GM12878 (cell line): ENCODE results near the gene RUNDC1. TPM values are rescaled to one million over a fixed set of nuclear protein-coding genes. Genes with fewer than 3 reads are reported as not detected.

Experiments used
- BCL3 ChIP-seq: IDR thresholded peaks from 2 replicates; pipeline ENCODE4 v1.6.1; 2011; ENCODE audit warnings: borderline replicate concordance, low read depth, mild to moderate bottlenecking, moderate library complexity, low read length; ENCODE audit not compliant: insufficient read depth, poor library complexity, severe bottlenecking
- BHLHE40 ChIP-seq, 2 experiments: fragments of 450-650 bp in 1 of 2; IDR thresholded peaks; 2 replicates each; pipeline ENCODE4 v1.6.1; 2011 to 2017; ENCODE audit warnings: low read depth in 2 of 2, borderline replicate concordance in 1 of 2, improper control_type of control experiment in 1 of 2, low read length in 1 of 2, mild to moderate bottlenecking in 1 of 2
- BMI1 ChIP-seq: fragments of 450-650 bp; IDR thresholded peaks from 2 replicates; pipeline ENCODE4 v1.6.1; 2016; ENCODE audit warnings: mild to moderate bottlenecking, moderate library complexity, borderline replicate concordance
- BRCA1 ChIP-seq: IDR thresholded peaks from 2 replicates; pipeline ENCODE4 v1.6.1; 2011; ENCODE audit warnings: low read depth, low read length, improper control_type of control experiment
- CBX5 ChIP-seq: sonication (generic); IDR thresholded peaks from 2 replicates; pipeline ENCODE4 v1.6.1; 2016; ENCODE audit warnings: low read depth, moderate library complexity, mild to moderate bottlenecking, inconsistent platforms
- EP300 ChIP-seq, 2 experiments: fragments of 150-350 bp in 1 of 2; IDR thresholded peaks; 2 replicates each; pipeline ENCODE4 v1.6.1; 2011 to 2012; ENCODE audit warnings: low read depth in 2 of 2, low read length in 2 of 2, borderline replicate concordance in 1 of 2, improper control_type of control experiment in 1 of 2, inconsistent platforms in 1 of 2; ENCODE audit not compliant: control insufficient read depth in 1 of 2
- FOS ChIP-seq: IDR thresholded peaks from 3 replicates; pipeline ENCODE4 v1.6.1; 2011; ENCODE audit warnings: borderline replicate concordance; ENCODE audit not compliant: insufficient read length; ENCODE audit errors: extremely low read depth
- IKZF1 ChIP-seq: fragments of 450-650 bp; conservative IDR thresholded peaks from 2 replicates; pipeline ENCODE4 v1.6.1; 2017; ENCODE audit warnings: antibody characterized with exemption, mild to moderate bottlenecking
- IRF3 ChIP-seq: fragments of 450-650 bp; IDR thresholded peaks from 2 replicates; pipeline ENCODE4 v1.6.1; 2014; ENCODE audit warnings: mild to moderate bottlenecking
- JUNB ChIP-seq: IDR thresholded peaks from 2 replicates; pipeline ENCODE4 v1.6.1; 2016; ENCODE audit warnings: antibody characterized with exemption, mild to moderate bottlenecking
- KLF5 ChIP-seq: fragments of 450-650 bp; IDR thresholded peaks from 2 replicates; pipeline ENCODE4 v1.6.1; 2014; ENCODE audit warnings: mild to moderate bottlenecking; ENCODE audit not compliant: partially characterized antibody
- MEF2A ChIP-seq: IDR thresholded peaks from 2 replicates; pipeline ENCODE4 v1.6.1; 2011; ENCODE audit warnings: low read depth, mild to moderate bottlenecking, low read length, moderate library complexity; ENCODE audit not compliant: insufficient read depth
- MEF2B ChIP-seq: fragments of 450-650 bp; IDR thresholded peaks from 2 replicates; pipeline ENCODE4 v1.6.1; 2018; ENCODE audit warnings: mild to moderate bottlenecking, moderate library complexity; ENCODE audit not compliant: partially characterized antibody, poor library complexity, severe bottlenecking
- MTA3 ChIP-seq: IDR thresholded peaks from 2 replicates; pipeline ENCODE4 v1.6.1; 2012; ENCODE audit warnings: low read length, inconsistent platforms, borderline replicate concordance
- MYC ChIP-seq: IDR thresholded peaks from 2 replicates; pipeline ENCODE4 v1.6.1; 2011; ENCODE audit warnings: mild to moderate bottlenecking, low read length, moderate library complexity, inconsistent platforms; ENCODE audit not compliant: insufficient read depth, insufficient replicate concordance, insufficient read length, severe bottlenecking
- NFIC ChIP-seq: IDR thresholded peaks from 2 replicates; pipeline ENCODE4 v1.6.1; 2012; ENCODE audit warnings: low read depth, mild to moderate bottlenecking, inconsistent platforms, low read length, moderate library complexity
- NFXL1 ChIP-seq: fragments of 450-650 bp; IDR thresholded peaks from 2 replicates; pipeline ENCODE4 v1.6.1; 2017; ENCODE audit warnings: antibody characterized with exemption, mild to moderate bottlenecking, borderline replicate concordance
- NR2C1 ChIP-seq: fragments of 450-650 bp; IDR thresholded peaks from 2 replicates; pipeline ENCODE4 v1.6.1; 2017; ENCODE audit warnings: antibody characterized with exemption, mild to moderate bottlenecking, moderate library complexity
- RAD21 ChIP-seq: IDR thresholded peaks from 2 replicates; pipeline ENCODE4 v1.6.1; 2011; ENCODE audit warnings: mild to moderate bottlenecking, low read depth, low read length, moderate library complexity; ENCODE audit not compliant: insufficient read depth
- RB1 ChIP-seq: fragments of 450-650 bp; formaldehyde crosslinking; IDR thresholded peaks from 2 replicates; pipeline ENCODE4 v1.6.1; 2017; ENCODE audit warnings: mild to moderate bottlenecking, borderline replicate concordance
- RCOR1 ChIP-seq: conservative IDR thresholded peaks from 2 replicates; pipeline ENCODE4 v1.6.1; 2012; ENCODE audit warnings: low read depth, low read length, improper control_type of control experiment
- SMAD1 ChIP-seq: fragments of 450-650 bp; IDR thresholded peaks from 2 replicates; pipeline ENCODE4 v1.6.1; 2018; ENCODE audit warnings: mild to moderate bottlenecking, low read depth; ENCODE audit not compliant: partially characterized antibody
- STAT3 ChIP-seq: IDR thresholded peaks from 2 replicates; pipeline ENCODE4 v1.6.1; 2011; ENCODE audit warnings: low read depth, low read length, improper control_type of control experiment
- TCF3 ChIP-seq: IDR thresholded peaks from 2 replicates; pipeline ENCODE4 v1.6.1; 2012; ENCODE audit warnings: low read depth, mild to moderate bottlenecking, low read length, borderline replicate concordance; ENCODE audit not compliant: insufficient read depth
- TCF7 ChIP-seq: IDR thresholded peaks from 2 replicates; pipeline ENCODE4 v1.6.1; 2014; ENCODE audit warnings: antibody characterized with exemption, borderline replicate concordance
- polyA plus RNA-seq, 11 experiments: library from polyadenylated mRNA; depleted of rRNA in 4 of 11; unstranded in 6 of 11; stranded (reverse) in 5 of 11; fragments of >200 nt; fragmentation: Nextera tagmentation in 4 of 11; fragmentation: Illumina TruSeq in 1 of 11; extraction: Ambion mirVana in 4 of 11; extraction: Trizol in 1 of 11; gene quantifications; 1 replicate in 1 of 11; 2 replicates in 10 of 11; pipeline versions ENCODE4 v1.2.1 to v1.2.3, GENCODE V29; 2011 to 2016; ENCODE audit warnings: inconsistent platforms in 2 of 11, missing spikeins in 2 of 11, low read depth in 1 of 11
- total RNA-seq, 4 experiments: library from RNA; depleted of rRNA in 3 of 4; stranded (reverse); fragments of >200 nt in 3 of 4; fragmentation: Illumina TruSeq in 1 of 4; extraction: Trizol in 1 of 4; gene quantifications; 2 replicates each; pipeline versions ENCODE4 v1.2.1 to v1.2.3, GENCODE V29; 2013 to 2021
- TF ChIP-seq, protein P1 (sequence below): IDR thresholded peaks from 2 replicates; pipeline ENCODE4 v1.6.1; 2012; ENCODE audit warnings: low read depth, low read length, improper control_type of control experiment

The RUNDC1 gene
- total and polyA plus RNA-seq, 10 of the 15 experiments (the other 5 are each of a cell fraction or from before 2014, with no cell fraction given) = 2.9 to 15.6 (median 8.2) TPM

- no peak for TF ChIP-seq TCF7
- no peak for TF ChIP-seq MYC
- TF ChIP-seq KLF5 = no peak
- no peak for TF ChIP-seq TCF3
- TF ChIP-seq BHLHE40 (IDR thresholded peaks at IDR 0.05; ENCODE audit: borderline replicate concordance in 1 of 2, low read depth in 2 of 2, low read length in 1 of 2) = peak in 1 of 2 experiments; percentile 24; a peak in 1 of 4 replicates
- TF ChIP-seq FOS = no peak
- TF ChIP-seq, protein P1, sequence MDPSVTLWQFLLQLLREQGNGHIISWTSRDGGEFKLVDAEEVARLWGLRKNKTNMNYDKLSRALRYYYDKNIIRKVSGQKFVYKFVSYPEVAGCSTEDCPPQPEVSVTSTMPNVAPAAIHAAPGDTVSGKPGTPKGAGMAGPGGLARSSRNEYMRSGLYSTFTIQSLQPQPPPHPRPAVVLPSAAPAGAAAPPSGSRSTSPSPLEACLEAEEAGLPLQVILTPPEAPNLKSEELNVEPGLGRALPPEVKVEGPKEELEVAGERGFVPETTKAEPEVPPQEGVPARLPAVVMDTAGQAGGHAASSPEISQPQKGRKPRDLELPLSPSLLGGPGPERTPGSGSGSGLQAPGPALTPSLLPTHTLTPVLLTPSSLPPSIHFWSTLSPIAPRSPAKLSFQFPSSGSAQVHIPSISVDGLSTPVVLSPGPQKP = no peak
- TF ChIP-seq NR2C1 = no peak
- TF ChIP-seq STAT3 = no peak
- no peak for TF ChIP-seq NFIC
- no peak for TF ChIP-seq SMAD1
- no peak for TF ChIP-seq BRCA1
- no peak for TF ChIP-seq NFXL1
- no peak for TF ChIP-seq RB1
- TF ChIP-seq CBX5 = no peak
- TF ChIP-seq BCL3 = no peak
- TF ChIP-seq RCOR1 = no peak
- peak; percentile 85 for TF ChIP-seq IKZF1
- TF ChIP-seq RAD21 = no peak
- TF ChIP-seq EP300 (IDR thresholded peaks at IDR 0.05; ENCODE audit: borderline replicate concordance in 1 of 2, control insufficient read depth in 1 of 2, low read depth in 2 of 2, low read length in 2 of 2) = no peak
- no peak for TF ChIP-seq MTA3
- no peak for TF ChIP-seq MEF2B
- no peak for TF ChIP-seq JUNB
- no peak for TF ChIP-seq BMI1
- no peak for TF ChIP-seq MEF2A
- TF ChIP-seq IRF3 = no peak
Measured at GRCh38 chr17:43021741-43022512, 41.6 kb downstream of the RUNDC1 start, which contains the start of gene VAT1 (continued).
